Immature natural killer cell (primary cell): ENCODE results near the gene ZNF626. TPM values are rescaled to one million over a fixed set of nuclear protein-coding genes. Genes with fewer than 3 reads are reported as not detected.
"Not testable (repeated sequence)": the region's sequence is repeated elsewhere in the genome, so short reads cannot be mapped to it uniquely, and the experiment has no call there.

Experiments used
- DNase-seq, 3 donors: peaks; one replicate each; pipeline ENCODE4 v3.0.0; 2022; ENCODE audit warnings: mixed read lengths in 1 of 3
- H3K27ac Mint-ChIP-seq, 6 donors: one replicate each; pipeline ENCODE4 v1.8.0; 2020; ENCODE audit warnings: mixed read lengths in 6 of 6, mild to moderate bottlenecking in 5 of 6, inconsistent platforms in 4 of 6, moderate library complexity in 3 of 6
- H3K27me3 Mint-ChIP-seq, 3 donors: one replicate each; pipeline ENCODE4 v1.8.0; 2020 to 2021; ENCODE audit warnings: low read depth in 3 of 3, mild to moderate bottlenecking in 3 of 3, mixed read lengths in 3 of 3, moderate library complexity in 3 of 3, inconsistent platforms in 1 of 3
- H3K36me3 Mint-ChIP-seq, 3 donors: one replicate each; pipeline ENCODE4 v1.8.0; 2020; ENCODE audit warnings: mixed read lengths in 3 of 3, inconsistent platforms in 2 of 3, mild to moderate bottlenecking in 2 of 3
- H3K4me1 Mint-ChIP-seq, 2 donors: one replicate each; pipeline ENCODE4 v1.8.0; 2020; ENCODE audit warnings: inconsistent platforms in 2 of 2, mild to moderate bottlenecking in 2 of 2, mixed read lengths in 2 of 2, moderate library complexity in 1 of 2
- H3K4me3 Mint-ChIP-seq, 5 donors: one replicate each; pipeline ENCODE4 v1.8.0; 2020; ENCODE audit warnings: mild to moderate bottlenecking in 5 of 5, mixed read lengths in 5 of 5, inconsistent platforms in 3 of 5, moderate library complexity in 3 of 5
- H3K9me3 Mint-ChIP-seq, 6 donors: one replicate each; pipeline ENCODE4 v1.8.0; 2020; ENCODE audit warnings: mild to moderate bottlenecking in 6 of 6, mixed read lengths in 6 of 6, inconsistent platforms in 4 of 6, moderate library complexity in 3 of 6
- polyA plus RNA-seq, 3 donors: library from polyadenylated mRNA; unstranded; fragments of 300-500 nt; fragmentation: Illumina TruSeq; gene quantifications; one replicate each; pipeline ENCODE4 v1.2.3, GENCODE V29; 2021

The ZNF626 gene
- polyA plus RNA-seq, result 10 to 100 TPM in 2 of 3 donors, 1 to 10 TPM in 1; 8.1 to 19.8 (median 11.6) TPM

- Mint-ChIP-seq H3K9me3 (peaks cover 0 to 6% (median 0%) of the 10 kb centered on the region in 6 donors), H3K36me3 (peaks cover 7 to 25% (median 24%) of the 10 kb centered on the region in 3 donors), H3K27ac (peak within 1 kb of the TSS; percentile 95 to 99 (median 96)), H3K4me1 (peaks cover 53 to 62% of the 10 kb centered on the region in 2 donors), H3K4me3 (peak within 1 kb of the TSS; percentile 95 to 98 (median 96)), H3K27me3 (peaks cover 3 to 5% (median 5%) of the 10 kb centered on the region in 3 donors)
- DNase-seq, result peak; percentile 91 to 94 (median 93)
These were observed at the start of gene ZNF626 for GRCh38 chr19:20661150-20661819. ZNF626 (minus strand) TSS chr19:20661571; CDS start chr19:20661446, 125 bp downstream.

- Mint-ChIP-seq H3K36me3 (no peaks in the 10 kb centered on the region), H3K27ac (no peak overlapping the region), H3K4me3 (no peak overlapping the region), H3K4me1 (peaks cover 0 to 5% of the 10 kb centered on the region in 2 donors), H3K27me3 (peaks cover 0 to 7% (median 4%) of the 10 kb centered on the region in 3 donors), H3K9me3 (peaks cover 0 to 3% (median 0%) of the 10 kb centered on the region in 6 donors)
- no peak for DNase-seq
These were observed 7.9 kb upstream of the ZNF626 start for GRCh38 chr19:20669263-20669662.

- H3K36me3 Mint-ChIP-seq, result peaks cover 0 to 3% (median 0%) of the 10 kb centered on the region in 3 donors
- H3K27me3 Mint-ChIP-seq, result peaks cover 0 to 7% (median 4%) of the 10 kb centered on the region in 3 donors
- no peak overlapping the region for H3K27ac Mint-ChIP-seq
- H3K9me3 Mint-ChIP-seq, result peaks cover 0 to 3% (median 0%) of the 10 kb centered on the region in 6 donors
- no peak overlapping the region for H3K4me3 Mint-ChIP-seq
- no peak for DNase-seq
- peaks cover 4 to 8% of the 10 kb centered on the region in 2 donors for H3K4me1 Mint-ChIP-seq
These were observed 5.9 kb upstream of the ZNF626 start for GRCh38 chr19:20667281-20667680.

- H3K27me3 Mint-ChIP-seq, result peaks cover 5 to 8% (median 7%) of the 10 kb centered on the region in 3 donors
- no peak overlapping the region for H3K27ac Mint-ChIP-seq
- no peak for DNase-seq
- no peak overlapping the region for H3K4me3 Mint-ChIP-seq
- peaks cover 19 to 24% of the 10 kb centered on the region in 2 donors for H3K4me1 Mint-ChIP-seq
- H3K36me3 Mint-ChIP-seq, result peaks cover 0 to 3% (median 0%) of the 10 kb centered on the region in 3 donors
- peaks cover 0 to 3% (median 0%) of the 10 kb centered on the region in 6 donors for H3K9me3 Mint-ChIP-seq
These were observed 3.8 kb upstream of the ZNF626 start for GRCh38 chr19:20664901-20665781.

DNA sequence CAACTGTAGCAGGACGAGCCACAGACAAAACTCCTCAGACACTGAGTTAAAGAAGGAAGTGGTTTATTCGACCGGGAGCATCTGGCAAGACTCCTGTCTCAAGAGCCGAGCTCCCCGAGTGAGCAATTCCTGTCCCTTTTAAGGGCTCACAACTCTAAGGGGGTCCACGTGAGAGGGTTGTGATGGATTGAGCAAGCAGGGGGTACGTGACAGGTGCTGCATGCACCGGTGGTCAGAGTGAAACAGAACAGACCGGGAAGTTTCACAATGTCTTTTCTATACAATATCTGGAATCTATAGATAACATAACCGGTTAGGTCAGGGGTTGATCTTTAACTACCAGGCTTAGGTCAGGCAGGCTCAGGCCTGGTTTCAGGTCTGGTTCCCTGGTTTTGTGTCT is 3.1 kb upstream of the ZNF626 start:
- H3K9me3 Mint-ChIP-seq, DNase-seq, H3K36me3 Mint-ChIP-seq, H3K27me3 Mint-ChIP-seq: not testable (repeated sequence)
- Mint-ChIP-seq H3K27ac (peak overlapping the region in 2 of 6 donors; percentile 40 to 59), H3K4me3 (peak overlapping the region in 2 of 5 donors; percentile 41 to 60), H3K4me1 (peaks cover 24 to 30% of the 10 kb centered on the region in 2 donors)

- Mint-ChIP-seq H3K4me1 (peaks cover 43 to 49% of the 10 kb centered on the region in 2 donors), H3K9me3 (peaks cover 0 to 6% (median 0%) of the 10 kb centered on the region in 6 donors), H3K27ac (peak overlapping the region in 2 of 6 donors; percentile 11 to 46), H3K27me3 (peaks cover 5 to 6% (median 5%) of the 10 kb centered on the region in 3 donors), H3K36me3 (peaks cover 4 to 15% (median 14%) of the 10 kb centered on the region in 3 donors), H3K4me3 (no peak overlapping the region)
- DNase-seq, result no peak
These were observed 1.2 kb upstream of the ZNF626 start for GRCh38 chr19:20662421-20663105.

DNA sequence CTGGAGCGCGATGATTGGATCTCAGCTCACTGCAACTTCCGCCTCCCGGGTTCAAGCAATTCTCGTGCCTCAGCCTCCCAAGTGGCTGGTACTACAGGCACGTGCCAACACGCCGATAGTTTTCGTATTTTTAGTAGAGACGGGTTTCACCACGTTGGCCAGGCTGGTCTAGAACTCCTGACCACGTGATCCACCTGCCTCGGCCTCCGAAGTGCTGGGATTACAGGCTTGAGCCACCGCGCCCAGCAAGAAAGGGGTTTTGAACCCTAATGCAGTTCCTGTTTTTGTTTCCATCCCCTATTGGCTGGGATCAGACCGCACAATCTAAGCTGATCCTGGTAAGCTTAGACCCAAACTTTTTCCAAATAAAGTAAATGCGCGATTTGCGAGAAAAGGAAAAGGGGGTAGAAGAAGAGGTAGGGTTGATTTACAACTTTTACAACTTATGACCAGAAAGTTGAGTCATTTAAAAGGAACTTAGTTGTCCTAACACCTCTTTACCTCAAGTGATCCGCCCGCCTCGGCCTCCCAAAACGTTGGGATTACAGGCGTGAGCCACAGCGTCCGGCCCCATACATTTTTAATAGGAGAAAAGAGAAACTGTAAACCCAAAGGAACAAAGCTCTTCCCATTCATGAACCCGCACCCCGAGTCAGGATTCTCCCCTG is 764 bp downstream of the ZNF626 start:
- Mint-ChIP-seq H3K4me1 (peaks cover 58 to 69% of the 10 kb centered on the region in 2 donors), H3K9me3 (peaks cover 0 to 6% (median 0%) of the 10 kb centered on the region in 6 donors), H3K27me3 (peaks cover 3 to 5% (median 5%) of the 10 kb centered on the region in 3 donors), H3K4me3 (peak overlapping the region; percentile 95 to 98 (median 96)), H3K27ac (peak overlapping the region; percentile 95 to 99 (median 96)), H3K36me3 (peaks cover 7 to 31% (median 27%) of the 10 kb centered on the region in 3 donors)
- peak in 1 of 3 donors; percentile 1 for DNase-seq

- Mint-ChIP-seq H3K4me3 (peak overlapping the region in 1 of 5 donors; percentile 4), H3K4me1 (peaks cover 9 to 29% of the 10 kb centered on the region in 2 donors), H3K36me3 (peaks cover 56 to 72% (median 72%) of the 10 kb centered on the region in 3 donors), H3K9me3 (peaks cover 16 to 50% (median 42%) of the 10 kb centered on the region in 6 donors), H3K27ac (no peak overlapping the region), H3K27me3 (peaks cover 0 to 1% (median 0%) of the 10 kb centered on the region in 3 donors)
- no peak for DNase-seq
These were observed 20.8 kb downstream of the ZNF626 start for GRCh38 chr19:20640545-20640944.

DNA sequence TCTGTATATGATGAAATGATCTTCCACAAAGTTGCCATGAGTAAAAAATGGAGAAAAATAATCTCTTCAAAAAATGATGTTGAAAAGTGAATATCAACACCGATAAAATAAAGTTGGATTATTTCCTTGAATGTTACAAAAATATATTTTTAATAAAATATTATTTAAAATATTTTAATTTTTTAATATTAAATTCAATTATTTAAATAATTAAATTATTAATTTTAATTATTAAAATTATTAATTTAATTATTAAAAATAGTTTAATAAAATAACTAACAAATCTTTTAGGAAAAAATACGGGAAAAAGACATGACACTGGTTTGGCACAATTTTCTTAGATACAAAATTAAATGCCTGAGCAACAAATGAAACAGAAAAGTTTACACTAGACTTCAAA is 21.3 kb downstream of the ZNF626 start:
- Mint-ChIP-seq H3K4me3 (no peak overlapping the region), H3K4me1 (peaks cover 9 to 24% of the 10 kb centered on the region in 2 donors), H3K27me3 (peaks cover 0 to 1% (median 0%) of the 10 kb centered on the region in 3 donors), H3K9me3 (peaks cover 19 to 55% (median 48%) of the 10 kb centered on the region in 6 donors), H3K36me3 (peaks cover 53 to 72% (median 72%) of the 10 kb centered on the region in 3 donors), H3K27ac (no peak overlapping the region)
- no peak for DNase-seq

GRCh38 chr19:20624560-20624959 is 36.8 kb downstream of the ZNF626 start:
- H3K27ac Mint-ChIP-seq, DNase-seq, H3K4me3 Mint-ChIP-seq, H3K4me1 Mint-ChIP-seq, H3K27me3 Mint-ChIP-seq: not testable (repeated sequence)
- Mint-ChIP-seq H3K36me3 (peaks cover 12 to 14% (median 14%) of the 10 kb centered on the region in 3 donors), H3K9me3 (peaks cover 40 to 84% (median 77%) of the 10 kb centered on the region in 6 donors)

- H3K27me3 Mint-ChIP-seq, result peaks cover 1 to 2% (median 2%) of the 10 kb centered on the region in 3 donors
- DNase-seq, result no peak
- H3K36me3 Mint-ChIP-seq, result peaks cover 0 to 18% (median 12%) of the 10 kb centered on the region in 3 donors
- peaks cover 27 to 84% (median 67%) of the 10 kb centered on the region in 6 donors for H3K9me3 Mint-ChIP-seq
- H3K4me1 Mint-ChIP-seq, result peaks cover 0 to 3% of the 10 kb centered on the region in 2 donors
- H3K4me3 Mint-ChIP-seq, result no peak overlapping the region
- H3K27ac Mint-ChIP-seq, result no peak overlapping the region
These were observed 45.3 kb downstream of the ZNF626 start for GRCh38 chr19:20616071-20616470.

- peaks cover 30 to 89% (median 68%) of the 10 kb centered on the region in 6 donors for H3K9me3 Mint-ChIP-seq
These were observed 46.4 kb downstream of the ZNF626 start for GRCh38 chr19:20614971-20615370.

More at GRCh38 chr19:20614971-20615370, 46.4 kb downstream of the ZNF626 start:
- H3K27me3 Mint-ChIP-seq, H3K4me1 Mint-ChIP-seq, H3K4me3 Mint-ChIP-seq, DNase-seq, H3K27ac Mint-ChIP-seq: not testable (repeated sequence)
- peaks cover 2 to 22% (median 12%) of the 10 kb centered on the region in 3 donors for H3K36me3 Mint-ChIP-seq
